ENCODE results near the gene GRM1. TPM values are rescaled to one million over a fixed set of nuclear protein-coding genes. Genes with fewer than 3 reads are reported as not detected.
"Not testable (repeated sequence)": the region's sequence is repeated elsewhere in the genome, so short reads cannot be mapped to it uniquely, and the experiment has no call there.

GRM1 gene
- total RNA-seq, 1 donor: under 0.01 TPM

- no peak for DNase-seq (ENCODE audit: low read depth in 2 of 3, low spot score in 2 of 3)
Measured at GRCh38 chr6:146267447-146267846, 238.6 kb downstream of the GRM1 start.

- no peak for DNase-seq (ENCODE audit: low read depth in 2 of 3, low spot score in 2 of 3)
Measured at GRCh38 chr6:146267946-146268345, 239.1 kb downstream of the GRM1 start.

- DNase-seq (ENCODE audit: low read depth in 2 of 3, low spot score in 2 of 3): no peak
Measured at GRCh38 chr6:146269482-146269881, 240.6 kb downstream of the GRM1 start.

GRCh38 chr6:146271163-146271562 lies 242.3 kb downstream of the GRM1 start:
- not testable (repeated sequence) for DNase-seq (ENCODE audit: low read depth in 2 of 3, low spot score in 2 of 3)

GRCh38 chr6:146273490-146273889 lies 244.6 kb downstream of the GRM1 start:
- DNase-seq (ENCODE audit: low read depth in 2 of 3, low spot score in 2 of 3): no peak

GRCh38 chr6:146277142-146277541 lies 248.3 kb downstream of the GRM1 start:
- no peak for DNase-seq (ENCODE audit: low read depth in 2 of 3, low spot score in 2 of 3)

- DNase-seq (ENCODE audit: low read depth in 2 of 3, low spot score in 2 of 3): no peak
Measured at GRCh38 chr6:146281651-146282362, 252.9 kb downstream of the GRM1 start.

- DNase-seq (ENCODE audit: low read depth in 2 of 3, low spot score in 2 of 3): no peak
Measured at GRCh38 chr6:146282837-146283236, 254.0 kb downstream of the GRM1 start.

- no peak for DNase-seq (ENCODE audit: low read depth in 2 of 3, low spot score in 2 of 3)
Measured at GRCh38 chr6:146284311-146284710, 255.4 kb downstream of the GRM1 start.

- no peak for DNase-seq (ENCODE audit: low read depth in 2 of 3, low spot score in 2 of 3)
Measured at GRCh38 chr6:146286961-146287360, 258.1 kb downstream of the GRM1 start.

- DNase-seq (ENCODE audit: low read depth in 2 of 3, low spot score in 2 of 3): no peak
Measured at GRCh38 chr6:146287691-146288369, 259.0 kb downstream of the GRM1 start.

GRCh38 chr6:146289816-146290588 lies 261.1 kb downstream of the GRM1 start:
- DNase-seq (ENCODE audit: low read depth in 2 of 3, low spot score in 2 of 3): peak in 2 of 3 donors; percentile 11 to 27

- no peak for DNase-seq (ENCODE audit: low read depth in 2 of 3, low spot score in 2 of 3)
Measured at GRCh38 chr6:146290589-146290901, 261.7 kb downstream of the GRM1 start.

GRCh38 chr6:146292506-146292905 lies 263.6 kb downstream of the GRM1 start:
- DNase-seq (ENCODE audit: low read depth in 2 of 3, low spot score in 2 of 3): no peak

GRCh38 chr6:146295695-146296094 lies 266.8 kb downstream of the GRM1 start:
- DNase-seq (ENCODE audit: low read depth in 2 of 3, low spot score in 2 of 3): peak in 1 of 3 donors; percentile 5

- DNase-seq (ENCODE audit: low read depth in 2 of 3, low spot score in 2 of 3): no peak
Measured at GRCh38 chr6:146297815-146298214, 269.0 kb downstream of the GRM1 start.

- DNase-seq (ENCODE audit: low read depth in 2 of 3, low spot score in 2 of 3): no peak
Measured at GRCh38 chr6:146300521-146300920, 271.7 kb downstream of the GRM1 start.

- no peak for DNase-seq (ENCODE audit: low read depth in 2 of 3, low spot score in 2 of 3)
Measured at GRCh38 chr6:146301764-146302163, 272.9 kb downstream of the GRM1 start.

GRCh38 chr6:146302994-146303393 lies 274.1 kb downstream of the GRM1 start:
- DNase-seq (ENCODE audit: low read depth in 2 of 3, low spot score in 2 of 3): no peak

GRCh38 chr6:146304181-146304580 lies 275.3 kb downstream of the GRM1 start:
- DNase-seq (ENCODE audit: low read depth in 2 of 3, low spot score in 2 of 3): no peak

- peak in 1 of 3 donors; percentile 10 for DNase-seq (ENCODE audit: low read depth in 2 of 3, low spot score in 2 of 3)
Measured at GRCh38 chr6:146305092-146305491, 276.2 kb downstream of the GRM1 start.

GRCh38 chr6:146305951-146306350 lies 277.1 kb downstream of the GRM1 start:
- no peak for DNase-seq (ENCODE audit: low read depth in 2 of 3, low spot score in 2 of 3)
